Sigmoid colon (tissue), 7 donors: ENCODE data around the gene TBC1D22A. TPM values are rescaled to one million over a fixed set of nuclear protein-coding genes. Genes with fewer than 3 reads are reported as not detected.

Experiments
- DNase-seq: peaks from one replicate; pipeline ENCODE4 v3.0.0-alpha.2; 2019
- H3K27ac ChIP-seq, 4 donors: fragments of 200-600 bp; sonication (generic); one replicate each; pipeline ENCODE4 v1.5.1; 2016 to 2019; ENCODE audit warnings: mild to moderate bottlenecking in 1 of 4
- H3K27me3 ChIP-seq, 3 donors: fragments of 200-600 bp; sonication (generic); one replicate each; pipeline ENCODE4 v1.5.1; 2019; ENCODE audit warnings: mild to moderate bottlenecking in 1 of 3
- H3K36me3 ChIP-seq, 4 donors: fragments of 200-600 bp; sonication (generic); one replicate each; pipeline ENCODE4 v1.5.1; 2016 to 2019
- H3K4me1 ChIP-seq, 4 donors: fragments of 200-600 bp; sonication (generic); one replicate each; pipeline ENCODE4 v1.5.1; 2017 to 2019
- H3K4me3 ChIP-seq, 4 donors: fragments of 200-600 bp; sonication (generic); one replicate each; pipeline ENCODE4 v1.5.1; 2017 to 2019; ENCODE audit warnings: mild to moderate bottlenecking in 2 of 4, moderate library complexity in 1 of 4
- H3K9me3 ChIP-seq, 4 donors: fragments of 200-600 bp in 3 of 4; sonication (generic) in 3 of 4; one replicate each; pipeline versions ENCODE4 v1.5.1 to v1.6.1; 2013 to 2019
- EP300 ChIP-seq, 4 donors: sonication (generic); formaldehyde crosslinking; IDR thresholded peaks; one replicate each; pipeline ENCODE4 v1.6.1; 2017; ENCODE audit warnings: antibody characterized with exemption in 4 of 4
- POLR2A ChIP-seq, 2 donors: fragments of 450-650 bp; IDR thresholded peaks; one replicate each; pipeline ENCODE4 v1.6.1; 2016; ENCODE audit warnings: antibody characterized with exemption in 2 of 2, mild to moderate bottlenecking in 2 of 2, moderate library complexity in 2 of 2
- POLR2AphosphoS5 ChIP-seq, 4 donors: sonication (generic); formaldehyde crosslinking; IDR thresholded peaks; one replicate each; pipeline ENCODE4 v1.6.1; 2017; ENCODE audit warnings: antibody characterized with exemption in 4 of 4
- WGBS, 2 donors: extraction: QIAGEN DNeasy Blood & Tissue Kit; methylation state at CpG; one replicate each; pipeline ENCODE4 v1.1.7; 2013; 5-methylcytosine and 5-hydroxymethylcytosine counted together
- intact Hi-C: fragments of 100-400 bp; cut with DNase I; formaldehyde crosslinking; loops from one replicate; pipeline ENCODE4 v1.15.1; 2023
- polyA plus RNA-seq, 3 donors: library from polyadenylated mRNA; stranded (reverse); fragments of 200-250 nt; gene quantifications; one replicate each; pipeline ENCODE4 v1.2.3, GENCODE V29; 2013
- total RNA-seq, 4 donors: library from RNA; depleted of rRNA; stranded (reverse); fragments of >200 nt; gene quantifications; one replicate each; pipeline ENCODE4 v1.1.0, GENCODE V29; 2016
- TF ChIP-seq, protein P1 (sequence below), 4 experiments: fragments of 450-650 bp in 3 of 4; fragments of 200-600 bp in 1 of 4; IDR thresholded peaks; one replicate each; pipeline ENCODE4 v1.5.1; 2016 to 2019; ENCODE audit warnings: antibody characterized with exemption in 4 of 4, mild to moderate bottlenecking in 3 of 4, moderate library complexity in 2 of 4
- donor health status: healthy with polysubstance abuse.
- donor health status: Bipolar disorder and iron deficiency.
- donor health status: healthy.

Gene TBC1D22A
- total and polyA plus RNA-seq, 7 donors = 13.6 to 34.6 (median 14.3) TPM

DNA sequence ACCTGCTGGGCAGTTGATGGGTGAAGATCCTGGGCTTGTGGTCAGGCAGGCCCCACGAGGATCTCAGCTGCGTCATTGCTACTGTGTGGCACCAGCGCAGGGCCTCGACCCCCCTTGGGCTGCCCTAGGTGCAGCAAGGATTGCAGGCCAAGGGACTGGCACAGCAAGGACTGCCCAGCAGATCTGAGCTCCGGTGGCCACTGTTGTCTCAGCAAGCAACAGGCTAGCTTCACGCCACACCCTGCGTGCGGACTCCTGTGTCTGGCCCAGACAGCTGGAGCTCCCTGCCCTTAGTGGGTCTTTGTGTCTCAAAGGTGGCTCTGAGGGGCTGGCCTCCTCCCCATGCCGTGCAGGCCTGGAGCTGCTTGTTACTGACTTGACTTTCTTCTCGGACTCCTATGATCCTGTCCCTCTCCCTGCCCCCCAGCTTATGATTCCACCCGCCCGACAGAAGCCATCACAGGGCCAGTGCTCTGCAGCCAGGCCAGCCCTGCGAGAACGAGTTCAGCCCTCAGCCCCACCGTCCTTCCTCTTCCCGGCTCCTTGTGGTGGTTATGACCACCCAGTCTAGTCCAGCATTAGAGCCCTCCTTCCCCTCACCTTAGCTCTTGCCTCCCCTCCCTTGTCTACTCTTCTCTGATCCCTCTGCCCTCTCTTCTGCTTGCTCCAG lies 295.6 kb downstream of the TBC1D22A start:
- 95 to 97% methylated on average over 16 of the region's 16 CpGs for WGBS, 2 donors
- no peaks in the 10 kb centered on the region for H3K27me3 ChIP-seq
- no peaks in the 10 kb centered on the region for H3K36me3 ChIP-seq
- intact Hi-C loops = no loop called here
- no peaks in the 10 kb centered on the region for H3K9me3 ChIP-seq
- H3K4me3 ChIP-seq = no peak overlapping the region
- no peak for TF ChIP-seq POLR2A (IDR thresholded peaks at IDR 0.05)
- peaks cover 0 to 10% (median 2%) of the 10 kb centered on the region in 4 donors for H3K4me1 ChIP-seq
- DNase-seq = peak; percentile 56
- H3K27ac ChIP-seq = no peak overlapping the region

DNA sequence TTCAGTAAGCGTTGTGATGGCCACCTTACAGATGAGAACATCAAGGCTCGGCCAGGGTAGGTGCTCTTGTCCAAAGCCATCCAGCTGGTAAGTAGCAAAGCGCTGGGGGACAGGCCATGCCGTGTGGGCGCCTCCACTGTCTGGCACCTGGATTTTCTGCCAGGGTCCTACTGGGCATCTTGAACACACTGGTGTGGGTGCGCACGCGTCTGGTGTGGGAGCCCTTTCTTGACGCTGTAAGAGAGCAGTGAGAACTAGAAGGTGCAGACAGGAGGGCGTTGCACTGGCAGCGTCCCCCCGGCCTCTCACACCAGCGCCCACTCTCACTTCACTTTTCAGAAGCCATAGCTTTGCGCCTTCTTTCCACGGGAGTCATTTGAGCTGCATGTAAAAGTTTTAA lies 296.6 kb downstream of the TBC1D22A start:
- Histone ChIP-seq H3K36me3 (no peaks in the 10 kb centered on the region), H3K4me3 (no peak overlapping the region), H3K9me3 (no peaks in the 10 kb centered on the region), H3K4me1 (peaks cover 0 to 10% (median 2%) of the 10 kb centered on the region in 4 donors), H3K27ac (peak overlapping the region in 1 of 4 donors; percentile 19), H3K27me3 (no peaks in the 10 kb centered on the region)
- TF ChIP-seq, protein P1, sequence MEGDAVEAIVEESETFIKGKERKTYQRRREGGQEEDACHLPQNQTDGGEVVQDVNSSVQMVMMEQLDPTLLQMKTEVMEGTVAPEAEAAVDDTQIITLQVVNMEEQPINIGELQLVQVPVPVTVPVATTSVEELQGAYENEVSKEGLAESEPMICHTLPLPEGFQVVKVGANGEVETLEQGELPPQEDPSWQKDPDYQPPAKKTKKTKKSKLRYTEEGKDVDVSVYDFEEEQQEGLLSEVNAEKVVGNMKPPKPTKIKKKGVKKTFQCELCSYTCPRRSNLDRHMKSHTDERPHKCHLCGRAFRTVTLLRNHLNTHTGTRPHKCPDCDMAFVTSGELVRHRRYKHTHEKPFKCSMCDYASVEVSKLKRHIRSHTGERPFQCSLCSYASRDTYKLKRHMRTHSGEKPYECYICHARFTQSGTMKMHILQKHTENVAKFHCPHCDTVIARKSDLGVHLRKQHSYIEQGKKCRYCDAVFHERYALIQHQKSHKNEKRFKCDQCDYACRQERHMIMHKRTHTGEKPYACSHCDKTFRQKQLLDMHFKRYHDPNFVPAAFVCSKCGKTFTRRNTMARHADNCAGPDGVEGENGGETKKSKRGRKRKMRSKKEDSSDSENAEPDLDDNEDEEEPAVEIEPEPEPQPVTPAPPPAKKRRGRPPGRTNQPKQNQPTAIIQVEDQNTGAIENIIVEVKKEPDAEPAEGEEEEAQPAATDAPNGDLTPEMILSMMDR (IDR thresholded peaks at IDR 0.05) = no peak
- TF ChIP-seq EP300 (IDR thresholded peaks at IDR 0.05) (no peak), POLR2AphosphoS5 (IDR thresholded peaks at IDR 0.05) (no peak), POLR2A (IDR thresholded peaks at IDR 0.05) (no peak)
- intact Hi-C loops = no loop called here
- DNase-seq = peak; percentile 57
- WGBS, 2 donors = 92 to 95% methylated on average over 15 of the region's 15 CpGs

DNA sequence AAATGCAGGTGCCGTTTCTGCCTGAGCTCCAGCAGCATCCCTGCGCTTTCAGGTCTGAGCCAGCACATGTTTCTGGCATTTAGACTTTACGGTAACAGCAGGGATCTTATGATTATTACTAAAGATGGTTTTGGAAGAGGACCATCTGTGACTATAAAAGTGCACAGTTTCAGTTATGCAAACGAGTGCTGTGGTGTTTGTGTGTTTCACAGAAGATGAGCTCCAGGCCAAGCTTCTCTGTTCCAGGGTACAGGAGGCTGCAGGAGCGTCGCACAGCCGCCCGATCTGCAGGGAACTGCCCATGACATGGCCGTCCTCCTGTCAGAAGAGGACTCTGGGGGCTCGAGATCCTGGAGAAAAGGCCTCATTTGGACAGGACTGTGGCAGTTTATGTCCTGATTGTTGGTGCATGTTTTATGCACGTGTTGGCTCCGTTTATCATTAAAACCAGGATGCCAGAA lies 297.3 kb downstream of the TBC1D22A start:
- H3K27me3 ChIP-seq = no peaks in the 10 kb centered on the region
- peaks cover 0 to 10% (median 2%) of the 10 kb centered on the region in 4 donors for H3K4me1 ChIP-seq
- no peak overlapping the region for H3K27ac ChIP-seq
- peak; percentile 69 for DNase-seq
- 79 to 89% methylated on average over 12 of the region's 12 CpGs for WGBS, 2 donors
- no peaks in the 10 kb centered on the region for H3K9me3 ChIP-seq
- intact Hi-C loops = no loop called here
- no peak overlapping the region for H3K4me3 ChIP-seq
- TF ChIP-seq EP300 (IDR thresholded peaks at IDR 0.05) (no peak), POLR2A (IDR thresholded peaks at IDR 0.05) (no peak), POLR2AphosphoS5 (IDR thresholded peaks at IDR 0.05) (peak in 2 of 4 donors; percentile 19 to 37)
- TF ChIP-seq, protein P1 (IDR thresholded peaks at IDR 0.05) = no peak
- no peaks in the 10 kb centered on the region for H3K36me3 ChIP-seq

DNA sequence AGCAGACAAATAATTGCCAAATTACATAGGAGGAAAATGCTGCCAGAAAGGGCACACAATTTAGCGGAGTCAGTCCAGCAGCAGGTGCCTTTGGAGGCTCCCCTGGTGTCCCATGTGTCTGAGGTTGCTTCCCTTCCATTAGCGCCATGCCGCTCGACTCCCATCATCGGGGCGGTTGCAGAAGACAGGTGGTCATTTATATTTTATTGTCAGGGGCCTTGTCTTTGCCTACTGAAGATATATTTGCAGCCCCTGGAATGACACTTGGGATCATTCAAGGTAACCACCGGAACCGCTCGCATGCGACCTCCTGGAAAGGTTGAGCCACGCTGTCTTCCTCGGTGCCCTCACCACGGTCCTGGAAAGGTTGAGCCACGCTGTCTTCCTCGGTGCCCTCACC lies 298.3 kb downstream of the TBC1D22A start:
- no peak overlapping the region for H3K27ac ChIP-seq
- H3K4me1 ChIP-seq = peaks cover 0 to 10% (median 2%) of the 10 kb centered on the region in 4 donors
- H3K9me3 ChIP-seq = no peaks in the 10 kb centered on the region
- H3K27me3 ChIP-seq = no peaks in the 10 kb centered on the region
- WGBS, 2 donors = 93 to 96% methylated on average over 15 of the region's 15 CpGs
- H3K36me3 ChIP-seq = no peaks in the 10 kb centered on the region
- H3K4me3 ChIP-seq = no peak overlapping the region
- DNase-seq = peak; percentile 18
- TF ChIP-seq, protein P1 (IDR thresholded peaks at IDR 0.05) = no peak
- TF ChIP-seq POLR2AphosphoS5 (IDR thresholded peaks at IDR 0.05) (no peak), EP300 (IDR thresholded peaks at IDR 0.05) (no peak), POLR2A (IDR thresholded peaks at IDR 0.05) (no peak)
- intact Hi-C loops = no loop called here

DNA sequence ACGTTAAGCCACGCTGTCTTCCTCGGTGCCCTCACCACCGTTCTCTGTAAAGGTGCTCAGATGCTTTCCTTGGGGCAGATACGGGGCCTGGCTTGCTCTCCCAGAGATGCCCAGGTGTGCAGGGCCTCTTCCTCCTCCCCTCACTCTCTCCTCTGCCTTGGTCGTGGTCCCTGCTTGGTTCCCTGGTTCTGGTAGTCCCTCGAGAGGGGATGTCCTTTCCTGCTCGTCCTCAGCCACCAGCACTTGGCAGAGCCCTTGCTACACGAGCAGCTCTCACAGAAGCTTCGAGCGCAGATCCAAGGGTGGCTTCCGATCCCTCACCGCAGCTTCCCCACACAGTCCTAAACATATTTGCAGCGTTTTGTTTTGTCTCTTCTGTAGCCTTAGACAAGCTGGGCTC lies 298.8 kb downstream of the TBC1D22A start:
- TF ChIP-seq POLR2AphosphoS5 (IDR thresholded peaks at IDR 0.05) (no peak), EP300 (IDR thresholded peaks at IDR 0.05) (no peak), POLR2A (IDR thresholded peaks at IDR 0.05) (no peak)
- TF ChIP-seq, protein P1 (IDR thresholded peaks at IDR 0.05) = no peak
- no peaks in the 10 kb centered on the region for H3K36me3 ChIP-seq
- no peaks in the 10 kb centered on the region for H3K9me3 ChIP-seq
- no peak overlapping the region for H3K4me3 ChIP-seq
- WGBS, 2 donors = 93 to 94% methylated on average over 14 of the region's 14 CpGs
- H3K27ac ChIP-seq = no peak overlapping the region
- H3K4me1 ChIP-seq = peaks cover 0 to 10% (median 2%) of the 10 kb centered on the region in 4 donors
- DNase-seq = no peak
- intact Hi-C loops = no loop called here
- no peaks in the 10 kb centered on the region for H3K27me3 ChIP-seq
